Globus pallidus (tissue), 1 donor: ENCODE data around the gene ABHD2.

Source experiments
- DNase-seq: peaks from one replicate; pipeline ENCODE4 v3.0.0-alpha.2; 2015; ENCODE audit warnings: low spot score

ABHD2 gene

DNA sequence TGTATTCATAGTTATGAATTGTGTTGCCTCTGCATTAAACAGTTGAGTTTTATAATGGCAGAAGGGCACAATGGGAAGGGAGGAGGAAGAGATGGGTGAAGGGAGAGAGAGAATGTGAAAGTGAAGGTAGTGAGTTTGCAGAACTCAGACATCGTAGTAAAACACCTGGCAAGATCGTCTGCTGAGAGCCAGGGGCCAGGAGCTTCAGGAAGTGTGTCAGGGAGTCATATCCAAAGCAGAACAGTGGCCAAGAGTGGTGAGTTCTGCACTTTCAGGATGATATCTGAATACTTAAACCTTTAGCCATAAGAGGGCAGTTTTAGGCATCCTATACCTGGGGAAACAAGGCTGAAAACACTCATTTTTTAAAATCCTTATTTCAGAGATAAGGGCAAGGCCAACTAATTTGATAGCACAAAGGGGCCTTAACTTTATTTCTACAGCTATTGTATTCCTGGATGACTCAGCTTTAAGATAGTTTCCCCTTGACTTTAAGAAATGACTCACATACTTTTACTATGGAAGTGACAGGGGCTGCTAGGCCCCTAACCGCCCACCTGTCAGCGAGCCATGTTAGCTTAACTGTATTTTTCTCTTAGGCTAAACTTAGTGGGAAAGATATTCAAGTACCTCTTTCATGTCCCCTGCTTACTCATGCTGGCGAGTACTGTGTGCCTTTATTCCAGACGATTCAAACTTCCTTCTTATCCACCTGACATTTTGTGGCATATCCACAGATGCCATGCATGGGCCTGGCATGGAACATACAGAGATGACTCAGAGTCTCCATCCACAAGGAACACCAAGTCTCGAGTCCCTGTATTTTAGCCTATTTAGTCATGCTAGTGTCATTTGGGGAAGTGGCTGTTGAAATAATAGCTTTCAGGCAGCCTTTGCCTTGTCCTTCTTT lies 79.3 kb downstream of the ABHD2 start:
- DNase-seq = no peak

- no peak for DNase-seq
These were observed 80.1 kb downstream of the ABHD2 start for GRCh38 chr15:89168316-89168833.

DNA sequence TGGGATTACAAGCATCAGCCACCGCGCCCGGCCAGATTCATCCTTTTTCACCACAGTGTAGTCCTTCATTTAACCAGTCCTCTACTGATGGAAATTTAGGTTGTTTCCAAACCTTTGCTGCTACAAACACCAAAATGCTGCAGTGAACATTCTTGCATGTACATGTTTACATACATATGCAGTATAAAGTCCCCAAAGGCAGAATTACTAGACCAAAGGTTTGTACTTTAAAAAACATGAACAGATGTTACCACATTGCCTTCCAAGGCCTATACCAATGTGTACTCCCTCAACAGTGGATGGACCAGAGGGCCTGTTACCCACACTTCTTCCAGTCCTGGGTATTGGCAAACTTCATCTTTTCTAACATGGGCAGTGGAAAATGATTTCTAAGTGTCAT lies 82.1 kb downstream of the ABHD2 start:
- no peak for DNase-seq

- DNase-seq = peak; percentile 46
These were observed 83.1 kb downstream of the ABHD2 start for GRCh38 chr15:89171136-89172072.

- no peak for DNase-seq
These were observed 84.7 kb downstream of the ABHD2 start for GRCh38 chr15:89172921-89173320.

DNA sequence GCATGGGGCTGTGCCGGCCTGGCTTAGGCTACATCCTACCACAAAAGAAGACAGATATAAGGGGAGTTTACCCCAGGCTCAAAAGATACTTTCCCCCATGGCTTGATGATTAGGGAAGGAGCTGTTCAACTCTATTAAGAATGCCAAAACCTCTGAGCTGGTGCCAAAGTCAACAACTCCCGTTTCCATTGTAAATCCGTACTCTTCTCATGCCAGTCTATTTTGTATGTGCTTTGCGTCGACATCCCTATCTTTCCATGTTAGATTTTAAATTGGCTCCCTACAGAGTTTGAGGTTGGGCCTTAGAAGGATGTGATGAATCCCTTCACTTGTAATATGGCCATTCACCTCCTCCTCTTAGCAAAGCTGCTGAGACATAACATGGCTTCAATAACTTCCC lies 86.2 kb downstream of the ABHD2 start:
- no peak for DNase-seq

DNA sequence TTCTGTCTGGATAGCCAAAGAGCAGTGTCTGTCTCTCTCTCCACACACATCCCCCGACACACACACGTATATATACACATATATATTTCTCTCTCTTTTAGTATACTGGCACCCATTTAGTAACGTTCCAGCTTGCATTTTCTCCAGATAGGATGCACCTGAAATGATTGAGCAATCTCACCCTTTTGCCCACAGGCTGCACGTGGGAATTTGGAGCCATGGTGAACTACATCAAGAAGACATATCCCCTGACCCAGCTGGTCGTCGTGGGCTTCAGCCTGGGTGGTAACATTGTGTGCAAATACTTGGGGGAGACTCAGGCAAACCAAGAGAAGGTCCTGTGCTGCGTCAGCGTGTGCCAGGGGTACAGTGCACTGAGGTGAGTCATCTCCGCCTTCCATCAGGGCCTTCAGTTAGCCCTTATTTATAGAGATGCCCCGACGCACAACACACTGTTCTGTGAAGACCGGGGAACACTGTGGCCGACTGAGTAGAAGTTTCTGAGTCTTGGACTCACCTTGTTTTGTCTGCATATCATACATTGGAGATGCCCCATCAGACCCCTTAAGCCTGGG lies 87.4 kb downstream of the ABHD2 start:
- DNase-seq = no peak

GRCh38 chr15:89177116-89177515 lies 88.9 kb downstream of the ABHD2 start:
- DNase-seq = no peak

DNA sequence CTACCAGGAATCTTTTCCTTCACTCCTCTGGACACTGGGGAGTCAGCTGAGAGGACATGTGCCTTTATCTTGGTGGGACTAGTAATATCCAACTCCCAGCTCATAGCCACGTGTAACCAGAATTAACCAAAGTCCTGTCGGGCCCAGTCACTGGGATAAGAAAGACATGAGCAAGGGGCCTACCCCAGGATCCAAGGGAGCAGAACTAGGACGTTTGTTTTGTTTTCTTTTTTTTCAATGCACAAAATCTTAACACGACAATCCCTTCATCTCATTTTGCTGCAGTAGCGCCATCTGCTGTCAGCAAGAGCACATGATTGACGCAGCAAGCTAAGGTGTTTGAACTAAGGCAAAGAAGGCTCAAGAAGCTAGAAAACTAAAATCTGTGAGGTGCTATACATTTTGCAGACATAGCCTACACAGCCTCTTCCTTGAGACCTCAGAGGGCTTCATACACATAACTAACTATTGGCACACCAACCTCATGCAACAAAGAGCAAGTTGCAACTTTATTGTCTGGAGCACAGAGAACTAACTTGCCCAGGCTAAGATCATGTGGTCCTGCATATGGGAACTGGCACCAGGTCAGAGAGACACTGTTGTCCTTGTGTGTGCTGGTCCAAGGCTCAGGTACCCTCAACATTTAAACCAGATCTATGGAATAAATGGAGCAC lies 89.5 kb downstream of the ABHD2 start:
- DNase-seq = peak; percentile 78

DNA sequence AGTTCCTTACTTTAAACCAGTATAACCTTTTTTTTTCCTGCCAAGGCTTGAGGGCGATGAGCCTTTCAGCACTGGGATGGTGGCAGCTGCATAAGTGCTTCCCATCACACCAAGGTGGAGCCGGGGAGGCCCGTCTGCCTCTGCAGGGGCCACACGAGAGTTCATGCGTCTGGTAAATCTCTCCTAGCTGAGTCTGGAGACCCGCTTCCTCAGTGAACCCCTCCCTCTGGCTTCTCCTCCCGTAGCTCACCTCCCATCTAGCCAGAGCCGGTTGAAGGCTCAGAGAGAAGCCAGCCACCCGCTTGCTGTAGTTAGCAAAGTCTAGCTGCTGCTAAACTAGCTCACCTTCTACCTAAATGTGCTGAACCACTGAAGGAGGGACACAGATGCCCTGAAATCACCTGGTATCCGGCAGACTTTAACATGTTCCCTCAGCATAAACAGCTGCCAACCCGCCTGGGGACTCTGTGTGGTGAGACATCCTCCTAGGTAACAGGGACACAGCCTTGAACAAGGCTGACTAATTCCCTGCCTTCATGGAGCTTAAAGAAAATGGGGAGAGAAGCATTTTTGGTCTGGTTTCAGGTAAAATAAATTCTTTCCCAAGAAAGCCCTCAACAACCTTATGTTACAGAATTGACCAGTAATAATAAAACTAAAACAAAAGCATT lies 90.2 kb downstream of the ABHD2 start:
- no peak for DNase-seq

- no peak for DNase-seq
These were observed 92.0 kb downstream of the ABHD2 start for GRCh38 chr15:89179966-89180875.

GRCh38 chr15:89184357-89184756 lies 96.1 kb downstream of the ABHD2 start:
- no peak for DNase-seq

DNA sequence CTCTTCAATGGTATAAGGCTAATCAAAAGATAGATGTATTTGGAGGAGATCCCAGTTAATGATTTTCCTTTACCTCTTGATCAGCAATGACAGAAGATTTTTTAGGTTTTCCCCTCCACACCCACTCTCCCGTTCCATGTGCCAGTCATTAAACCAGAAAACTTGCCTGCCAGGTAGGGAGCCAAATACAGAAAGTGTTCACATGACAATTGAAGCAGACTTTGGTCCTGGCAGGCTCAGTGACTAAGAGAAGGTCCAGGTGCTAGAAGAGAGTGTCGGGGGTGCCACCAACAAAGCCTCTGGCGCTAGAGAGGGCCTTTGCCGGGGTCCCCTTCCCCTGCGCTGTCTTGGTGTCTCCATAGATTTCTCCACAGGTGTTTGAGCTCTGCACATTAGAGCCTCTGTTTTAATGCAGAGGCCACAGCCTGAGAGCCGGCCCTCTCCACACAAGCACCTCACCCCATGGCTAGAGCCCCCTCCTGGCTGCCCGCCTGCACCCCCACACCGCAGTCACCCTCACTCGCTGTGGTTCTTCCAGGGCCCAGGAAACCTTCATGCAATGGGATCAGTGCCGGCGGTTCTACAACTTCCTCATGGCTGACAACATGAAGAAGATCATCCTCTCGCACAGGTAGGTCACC lies 96.8 kb downstream of the ABHD2 start:
- DNase-seq = no peak

DNA sequence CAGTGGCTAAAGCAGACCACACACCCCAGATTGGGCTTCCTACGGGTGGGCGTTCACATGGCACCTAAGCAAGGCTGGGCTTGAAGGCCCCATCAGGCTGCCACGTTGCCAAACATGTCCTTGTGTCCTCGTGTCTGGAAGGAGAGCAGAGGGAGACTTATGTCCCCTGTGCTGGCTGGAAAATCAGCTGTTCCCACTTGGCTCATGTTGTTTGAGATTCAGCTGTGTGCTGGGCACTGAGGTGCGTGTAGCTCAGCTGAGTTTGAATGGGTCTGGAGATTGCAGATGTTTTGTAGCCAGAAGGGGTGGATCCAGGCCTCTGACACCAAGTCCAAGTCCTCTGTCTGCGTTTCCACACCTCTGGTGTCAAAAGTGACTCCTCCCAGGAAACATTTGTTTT lies 98.5 kb downstream of the ABHD2 start:
- DNase-seq = no peak

- DNase-seq = no peak
These were observed 99.2 kb downstream of the ABHD2 start for GRCh38 chr15:89187301-89187985.

DNA sequence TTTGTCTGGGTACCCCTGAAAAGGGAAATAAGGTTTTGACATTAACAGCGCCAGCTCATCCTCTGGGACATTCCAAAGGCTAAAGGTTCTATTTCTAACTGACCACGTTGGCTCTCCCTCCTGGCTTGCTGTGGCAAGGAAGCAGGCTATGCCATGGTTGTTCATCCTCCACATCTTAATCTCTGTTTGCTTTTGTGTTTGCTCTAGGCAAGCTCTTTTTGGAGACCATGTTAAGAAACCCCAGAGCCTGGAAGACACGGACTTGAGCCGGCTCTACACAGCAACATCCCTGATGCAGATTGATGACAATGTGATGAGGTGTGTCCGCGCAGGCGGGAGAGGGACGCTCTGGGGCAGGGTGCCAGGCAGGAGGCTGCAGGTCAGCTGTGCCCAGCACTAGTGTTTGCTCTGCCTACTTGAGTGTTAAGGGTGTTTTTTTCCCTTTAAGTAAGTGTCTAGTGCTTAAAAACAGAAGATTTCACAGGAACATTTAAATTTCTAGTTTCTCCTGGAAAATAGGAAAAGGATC lies 99.8 kb downstream of the ABHD2 start:
- DNase-seq = no peak

DNA sequence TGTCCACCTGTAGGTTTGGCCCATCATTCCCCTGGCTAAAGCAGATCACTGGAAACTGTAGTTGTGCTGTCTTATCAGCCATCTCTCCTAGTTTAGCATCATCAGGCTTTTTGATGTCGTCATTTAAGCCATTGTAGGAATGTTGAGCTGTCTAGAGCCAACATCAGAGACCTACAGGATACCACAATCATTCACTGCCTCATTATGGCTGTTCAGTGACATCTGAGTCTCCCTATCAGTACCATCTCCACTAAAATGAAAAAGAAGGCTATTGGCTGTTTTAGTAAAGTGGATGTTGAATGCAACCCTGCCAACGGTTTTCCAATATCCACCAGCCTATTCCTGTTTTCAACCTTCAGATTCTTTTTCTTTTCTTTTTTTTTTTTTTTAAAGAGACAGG lies 103.9 kb downstream of the ABHD2 start:
- no peak for DNase-seq

DNA sequence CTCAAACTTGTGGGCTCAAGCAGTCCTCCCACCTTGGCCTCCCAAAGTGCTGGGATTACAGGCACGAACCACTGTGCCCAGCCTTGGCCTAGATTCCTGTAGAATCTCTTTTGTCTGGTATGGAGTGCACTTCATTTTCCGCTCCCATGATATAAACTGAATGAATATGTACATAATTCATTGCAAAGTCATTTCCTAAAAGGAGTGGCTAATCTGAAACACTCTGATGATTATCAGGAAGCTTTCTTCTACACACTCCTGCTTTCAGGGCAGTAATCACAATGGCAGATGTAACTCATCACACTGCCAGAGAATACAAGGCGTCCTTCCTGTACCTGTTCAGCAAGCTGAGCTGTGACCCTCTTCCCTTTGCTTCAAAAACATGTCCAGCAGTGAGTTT lies 104.5 kb downstream of the ABHD2 start:
- no peak for DNase-seq

- no peak for DNase-seq
These were observed 106.4 kb downstream of the ABHD2 start for GRCh38 chr15:89194608-89195007.
